IMR-90 (cell line): Measurements from ENCODE around the gene NUFIP1. TPM values are rescaled to one million over a fixed set of nuclear protein-coding genes. Genes with fewer than 3 reads are reported as not detected.

Experiments
- ATAC-seq: fragments of 200-7000 bp; cut with Tn5 transposase; 2 replicates; pipeline ENCODE4 v1.9.1; 2020; ENCODE audit warnings: low read depth, mild to moderate bottlenecking, moderate library complexity
- BruUV-seq: library from RNA; stranded (reverse); fragments of 400-500 nt; replicated peaks from 2 replicates; lab custom pipeline; 2021; lab: Mats Ljungman, UMichigan
- CTCF ChIA-PET: fragments of 300-600 bp; formaldehyde crosslinking; extraction: SDS; loops from one replicate; lab custom pipeline; 2021; ENCODE audit warnings: antibody characterized with exemption; lab: Yijun Ruan, JAX
- POLR2A ChIA-PET: fragments of 300-600 bp; sonication (Branson Sonifier 250); formaldehyde crosslinking; loops from one replicate; lab custom pipeline; 2022; ENCODE audit warnings: antibody characterized with exemption; ENCODE audit not compliant: unreplicated experiment; lab: Charles Lee
- DNase-seq: peaks from one replicate; pipeline ENCODE4 v3.0.0; 2013
- H2AFZ ChIP-seq: replicated peaks from 2 replicates; pipeline ENCODE3; 2013; ENCODE audit warnings: low read length, mild to moderate bottlenecking; ENCODE audit not compliant: poor library complexity
- H2AK5ac ChIP-seq: 2 replicates; pipeline ENCODE4 v1.6.1; 2013; ENCODE audit warnings: low read depth, low read length, inconsistent platforms
- H2AK9ac ChIP-seq: replicated peaks from 2 replicates; pipeline ENCODE3; 2013; ENCODE audit warnings: mild to moderate bottlenecking, low read depth, low read length, moderate library complexity; ENCODE audit not compliant: poor library complexity
- H2BK120ac ChIP-seq: 2 replicates; pipeline ENCODE4 v1.6.1; 2013; ENCODE audit warnings: low read depth, low read length, inconsistent platforms
- H2BK15ac ChIP-seq: 3 replicates; pipeline ENCODE4 v1.6.1; 2013; ENCODE audit warnings: low read depth, low read length, inconsistent platforms
- H2BK20ac ChIP-seq: 2 replicates; pipeline ENCODE4 v1.6.1; 2013; ENCODE audit warnings: low read depth, mild to moderate bottlenecking, inconsistent platforms, low read length, moderate library complexity
- H2BK5ac ChIP-seq: 2 replicates; pipeline ENCODE4 v1.6.1; 2013; ENCODE audit warnings: mild to moderate bottlenecking, low read depth, low read length, inconsistent platforms; ENCODE audit not compliant: poor library complexity, severe bottlenecking
- H3K14ac ChIP-seq: replicated peaks from 2 replicates; pipeline ENCODE4 v1.6.1; 2013; ENCODE audit warnings: low read depth, low read length, inconsistent platforms
- H3K18ac ChIP-seq: 2 replicates; pipeline ENCODE4 v1.6.1; 2013; ENCODE audit warnings: low read depth, low read length, control low read depth
- H3K23ac ChIP-seq: 2 replicates; pipeline ENCODE4 v1.6.1; 2013; ENCODE audit warnings: low read depth, low read length, inconsistent platforms
- H3K27ac ChIP-seq: 2 replicates; pipeline ENCODE4 v1.5.1; 2013; ENCODE audit warnings: mild to moderate bottlenecking, control low read depth, low read length; ENCODE audit not compliant: insufficient read depth
- H3K27me3 ChIP-seq: 2 replicates; pipeline ENCODE4 v1.6.1; 2013; ENCODE audit warnings: low read length; ENCODE audit not compliant: control insufficient read depth, insufficient read depth
- H3K36me3 ChIP-seq: 2 replicates; pipeline ENCODE4 v1.6.1; 2013; ENCODE audit warnings: low read length, mixed read lengths; ENCODE audit not compliant: control insufficient read depth, insufficient read depth
- H3K4ac ChIP-seq: 2 replicates; pipeline ENCODE4 v1.6.1; 2013; ENCODE audit warnings: low read depth, low read length, inconsistent platforms
- H3K4me1 ChIP-seq: 2 replicates; pipeline ENCODE4 v1.6.1; 2013; ENCODE audit warnings: low read length, mixed read lengths; ENCODE audit not compliant: control insufficient read depth, insufficient read depth
- H3K4me2 ChIP-seq: 2 replicates; pipeline ENCODE4 v1.6.1; 2013; ENCODE audit warnings: low read depth, mild to moderate bottlenecking, control low read depth, low read length, moderate library complexity
- H3K4me3 ChIP-seq: 2 replicates; pipeline ENCODE4 v1.5.1; 2013; ENCODE audit warnings: low read depth, mild to moderate bottlenecking, control low read depth, low read length, moderate library complexity; ENCODE audit not compliant: insufficient read depth
- H3K56ac ChIP-seq: 2 replicates; pipeline ENCODE4 v1.6.1; 2013; ENCODE audit warnings: low read length, inconsistent platforms; ENCODE audit not compliant: insufficient read depth; ENCODE audit errors: extremely low read depth
- H3K79me1 ChIP-seq, 2 experiments: 2 replicates each; pipeline ENCODE4 v1.6.1; 2013; ENCODE audit warnings: low read length in 2 of 2, inconsistent platforms in 1 of 2, low read depth in 1 of 2
- H3K9ac ChIP-seq: 2 replicates; pipeline ENCODE4 v1.6.1; 2013; ENCODE audit warnings: low read depth, low read length, control low read depth
- H3K9me1 ChIP-seq: 2 replicates; pipeline ENCODE4 v1.6.1; 2013; ENCODE audit warnings: low read length, inconsistent platforms; ENCODE audit not compliant: insufficient read depth
- H3K9me3 ChIP-seq: 2 replicates; pipeline ENCODE4 v1.6.1; 2013; ENCODE audit warnings: low read length; ENCODE audit not compliant: control insufficient read depth, insufficient read depth
- H4K20me1 ChIP-seq: 2 replicates; pipeline ENCODE4 v1.6.1; 2013; ENCODE audit warnings: low read length, inconsistent platforms; ENCODE audit not compliant: insufficient read depth
- H4K5ac ChIP-seq: 2 replicates; pipeline ENCODE4 v1.6.1; 2013; ENCODE audit warnings: mild to moderate bottlenecking, low read depth, low read length, control low read depth
- H4K8ac ChIP-seq, 2 experiments: 2 replicates each; pipeline ENCODE4 v1.6.1; 2013; ENCODE audit warnings: low read depth in 2 of 2, low read length in 2 of 2, control low read depth in 1 of 2, inconsistent platforms in 1 of 2
- H4K91ac ChIP-seq: 2 replicates; pipeline ENCODE4 v1.6.1; 2013; ENCODE audit warnings: low read depth, low read length, inconsistent platforms; ENCODE audit not compliant: insufficient read depth
- BHLHE40 ChIP-seq: fragments of 150-350 bp; IDR thresholded peaks from 2 replicates; pipeline ENCODE4 v1.6.1; 2016; ENCODE audit warnings: mild to moderate bottlenecking, low read depth, low read length
- CEBPB ChIP-seq: IDR thresholded peaks from 2 replicates; pipeline ENCODE4 v1.6.1; 2012; ENCODE audit warnings: low read depth, low read length, improper control_type of control experiment
- CHD1 ChIP-seq: IDR thresholded peaks from 2 replicates; pipeline ENCODE4 v1.6.1; 2012; ENCODE audit warnings: low read depth, low read length, improper control_type of control experiment
- FOS ChIP-seq: fragments of 150-350 bp; IDR thresholded peaks from 2 replicates; pipeline ENCODE4 v1.6.1; 2016; ENCODE audit warnings: low read depth, low read length
- MAFK ChIP-seq: IDR thresholded peaks from 2 replicates; pipeline ENCODE4 v1.6.1; 2012; ENCODE audit warnings: low read depth, low read length, improper control_type of control experiment
- MAZ ChIP-seq: IDR thresholded peaks from 2 replicates; pipeline ENCODE4 v1.6.1; 2012; ENCODE audit warnings: low read depth, mild to moderate bottlenecking, low read length, improper control_type of control experiment, moderate library complexity, borderline replicate concordance
- MXI1 ChIP-seq: IDR thresholded peaks from 2 replicates; pipeline ENCODE4 v1.6.1; 2012; ENCODE audit warnings: low read depth, mild to moderate bottlenecking, low read length, moderate library complexity, borderline replicate concordance
- POLR2A ChIP-seq: IDR thresholded peaks from 2 replicates; pipeline ENCODE4 v1.6.1; 2012; ENCODE audit warnings: mild to moderate bottlenecking, low read depth, low read length
- RAD21 ChIP-seq: IDR thresholded peaks from 2 replicates; pipeline ENCODE4 v1.6.1; 2012; ENCODE audit warnings: low read length, improper control_type of control experiment
- RCOR1 ChIP-seq: IDR thresholded peaks from 2 replicates; pipeline ENCODE4 v1.6.1; 2012; ENCODE audit warnings: mild to moderate bottlenecking, low read length, improper control_type of control experiment; ENCODE audit not compliant: insufficient replicate concordance
- RFX5 ChIP-seq: IDR thresholded peaks from 2 replicates; pipeline ENCODE4 v1.8.0; 2012; ENCODE audit warnings: low read depth, mild to moderate bottlenecking, low read length, moderate library complexity
- SMC3 ChIP-seq: fragments of 150-350 bp; IDR thresholded peaks from 2 replicates; pipeline ENCODE4 v1.6.1; 2016; ENCODE audit warnings: low read depth, mild to moderate bottlenecking, antibody characterized with exemption, low read length, moderate library complexity
- WGBS, 2 experiments: methylation state at CpG; one replicate each; pipeline versions ENCODE4 v1.1.5 to v1.1.7; 2013; ENCODE audit warnings: missing lambda C conversion rate in 2 of 2; ENCODE audit not compliant: insufficient read length in 1 of 2; ENCODE audit errors: extremely low coverage in 2 of 2; 5-methylcytosine and 5-hydroxymethylcytosine counted together
- dilution Hi-C: fragments of 300-500 bp; cut with HindIII; formaldehyde crosslinking; loops from one replicate; pipeline ENCODE4 v1.14.3; 2018; ENCODE audit warnings: low sequenced_read_pairs; ENCODE audit not compliant: unreplicated experiment
- in situ Hi-C: fragments of 300-500 bp; cut with MboI; formaldehyde crosslinking; loops from 3 replicates; pipeline ENCODE4 v1.14.3; 2019; ENCODE audit warnings: low sequenced_read_pairs, inconsistent platforms, mixed read lengths
- intact Hi-C: fragments of 100-400 bp; cut with micrococcal nuclease; formaldehyde crosslinking; loops from 2 replicates; pipeline ENCODE4 v1.10.0; 2022
- polyA plus RNA-seq, 3 experiments: library from polyadenylated mRNA; depleted of rRNA; stranded (reverse); fragments of >200 nt; gene quantifications; 2 replicates each; pipeline ENCODE4 v1.2.3, GENCODE V29; 2012; ENCODE audit warnings: low replicate concordance in 1 of 3
- total RNA-seq: library from RNA; depleted of rRNA; stranded (reverse); fragments of >200 nt; gene quantifications from 2 replicates; pipeline ENCODE4 v1.2.3, GENCODE V29; 2012
- TF ChIP-seq, protein P1 (sequence below): conservative IDR thresholded peaks from 2 replicates; pipeline ENCODE4 v1.5.1; 2012; ENCODE audit warnings: mild to moderate bottlenecking, low read depth, low read length, improper control_type of control experiment
- TF ChIP-seq, protein P2 (sequence below): fragments of 150-350 bp; IDR thresholded peaks from 2 replicates; pipeline ENCODE4 v1.6.1; 2017; ENCODE audit warnings: mild to moderate bottlenecking, antibody characterized with exemption, low read length, low read depth

The NUFIP1 gene
- total and polyA plus RNA-seq, 2 of the 4 experiments (the other 2 are of a cell fraction): 1.4 to 2.3 TPM

DNA sequence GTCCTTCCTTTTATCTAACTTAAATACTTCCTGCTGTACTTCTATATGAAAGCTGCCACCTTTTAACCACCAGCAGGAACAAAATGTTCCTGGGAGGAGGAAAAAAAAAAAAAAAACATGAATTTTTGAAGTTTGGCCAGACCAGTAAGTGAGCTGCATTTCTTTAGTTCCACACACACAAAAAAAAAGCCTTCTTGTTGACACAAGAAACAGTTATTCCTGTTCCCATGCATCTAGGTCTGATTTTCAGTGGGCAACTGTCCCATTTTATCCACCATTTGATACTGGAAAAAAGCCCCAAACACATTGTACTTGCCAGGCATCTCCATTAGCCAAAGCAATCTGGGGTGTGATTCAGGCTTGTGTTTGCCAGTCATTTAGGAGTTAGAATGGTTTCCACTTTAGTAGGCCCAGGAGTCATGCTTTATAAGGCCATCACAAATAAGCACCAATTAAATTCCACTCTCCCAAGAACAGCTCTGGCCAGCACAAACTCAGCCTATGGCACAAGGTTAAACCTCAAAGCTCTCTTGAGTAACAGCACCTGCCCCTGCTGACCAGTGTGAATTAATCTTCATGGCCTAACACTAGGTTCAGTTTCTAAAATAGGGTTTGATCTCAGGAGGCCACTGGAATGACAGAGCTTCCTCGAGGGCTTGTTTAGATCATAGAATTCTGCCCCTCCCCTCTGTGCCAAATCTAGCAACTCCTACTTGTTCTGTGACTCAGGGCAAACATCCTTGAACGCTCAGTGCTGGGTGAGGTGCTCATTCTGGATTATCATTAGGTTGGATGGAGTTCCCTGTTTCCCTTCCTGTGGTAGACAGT is 67.1 kb downstream of the NUFIP1 start:
- peak; percentile 45 for ATAC-seq
- Histone ChIP-seq H3K27me3 (0 out of 2 replicates have a peak, but pooled peaks cover 4% of the 10 kb centered on the region), H3K27ac (peak overlapping the region; percentile 19; the same call in 1 of the 2 replicates), H4K20me1 (0 out of 2 replicates have a peak, but pooled peaks cover 3% of the 10 kb centered on the region), H4K5ac (no peak overlapping the region), H4K91ac (peak overlapping the region; percentile 28), H2BK15ac (peak overlapping the region; percentile 66; the same call in 2 of the 3 replicates), H3K9me3 (no peaks in the 10 kb centered on the region), H3K23ac (peak overlapping the region; percentile 23), H2AK9ac (no peak overlapping the region), H3K4ac (peak overlapping the region; percentile 62; the same call in 1 of the 2 replicates), H2AFZ (peak overlapping the region; percentile 3), H3K14ac (peak overlapping the region; percentile 66; the same call in 1 of the 2 replicates), H3K36me3 (no peaks in the 10 kb centered on the region), H2BK5ac (peak overlapping the region; percentile 81), H3K18ac (peak overlapping the region; percentile 15; the same call in 1 of the 2 replicates), H3K56ac (no peak overlapping the region; the same call in 1 of the 2 replicates), H2BK20ac (peak overlapping the region; percentile 70; the same call in 1 of the 2 replicates), H3K4me3 (no peak overlapping the region), H4K8ac (peak overlapping the region in 1 of 2 experiments; percentile 57; a peak in 2 of 4 replicates), H2AK5ac (peak overlapping the region; percentile 65; the same call in 1 of the 2 replicates), H3K9ac (no peak overlapping the region; the same call in 1 of the 2 replicates), H3K9me1 (peaks cover 12% of the 10 kb centered on the region; the same call in 1 of the 2 replicates), H3K4me2 (no peak overlapping the region; the same call in 1 of the 2 replicates), H3K79me1 (no peaks in the 10 kb centered on the region), H3K4me1 (peaks cover 10% of the 10 kb centered on the region), H2BK120ac (peak overlapping the region; percentile 66)
- dilution Hi-C loops (no loop called here), intact Hi-C loops (loop anchor here (1.0 kb wide), 1 partner anchor 345 kb away; no protein-coding TSS in a partner anchor), in situ Hi-C loops (no loop called here)
- ChIA-PET POLR2A (no interaction called here), CTCF (interaction anchor here (0.6 to 0.7 kb wide), 3 partner anchors 72 to 400 kb away, joined by 3 read pairs; no protein-coding TSS in a partner anchor)
- BruUV-seq: no TSS peak
- no CpG with 5 or more reads among the region's 2 CpGs for WGBS, 2 experiments
- peak; percentile 98 for DNase-seq
- no peak for TF ChIP-seq MAFK
- TF ChIP-seq CHD1: no peak
- 0 out of 2 replicates have a peak, but pooled peaks have one; percentile 7 for TF ChIP-seq SMC3
- peak; percentile 86; the same call in 1 of the 2 replicates for TF ChIP-seq CEBPB
- peak; percentile 89 for TF ChIP-seq RCOR1
- TF ChIP-seq, protein P1, sequence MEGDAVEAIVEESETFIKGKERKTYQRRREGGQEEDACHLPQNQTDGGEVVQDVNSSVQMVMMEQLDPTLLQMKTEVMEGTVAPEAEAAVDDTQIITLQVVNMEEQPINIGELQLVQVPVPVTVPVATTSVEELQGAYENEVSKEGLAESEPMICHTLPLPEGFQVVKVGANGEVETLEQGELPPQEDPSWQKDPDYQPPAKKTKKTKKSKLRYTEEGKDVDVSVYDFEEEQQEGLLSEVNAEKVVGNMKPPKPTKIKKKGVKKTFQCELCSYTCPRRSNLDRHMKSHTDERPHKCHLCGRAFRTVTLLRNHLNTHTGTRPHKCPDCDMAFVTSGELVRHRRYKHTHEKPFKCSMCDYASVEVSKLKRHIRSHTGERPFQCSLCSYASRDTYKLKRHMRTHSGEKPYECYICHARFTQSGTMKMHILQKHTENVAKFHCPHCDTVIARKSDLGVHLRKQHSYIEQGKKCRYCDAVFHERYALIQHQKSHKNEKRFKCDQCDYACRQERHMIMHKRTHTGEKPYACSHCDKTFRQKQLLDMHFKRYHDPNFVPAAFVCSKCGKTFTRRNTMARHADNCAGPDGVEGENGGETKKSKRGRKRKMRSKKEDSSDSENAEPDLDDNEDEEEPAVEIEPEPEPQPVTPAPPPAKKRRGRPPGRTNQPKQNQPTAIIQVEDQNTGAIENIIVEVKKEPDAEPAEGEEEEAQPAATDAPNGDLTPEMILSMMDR: no peak
- TF ChIP-seq MAZ: peak; percentile 46
- no peak for TF ChIP-seq RFX5
- TF ChIP-seq, protein P2, sequence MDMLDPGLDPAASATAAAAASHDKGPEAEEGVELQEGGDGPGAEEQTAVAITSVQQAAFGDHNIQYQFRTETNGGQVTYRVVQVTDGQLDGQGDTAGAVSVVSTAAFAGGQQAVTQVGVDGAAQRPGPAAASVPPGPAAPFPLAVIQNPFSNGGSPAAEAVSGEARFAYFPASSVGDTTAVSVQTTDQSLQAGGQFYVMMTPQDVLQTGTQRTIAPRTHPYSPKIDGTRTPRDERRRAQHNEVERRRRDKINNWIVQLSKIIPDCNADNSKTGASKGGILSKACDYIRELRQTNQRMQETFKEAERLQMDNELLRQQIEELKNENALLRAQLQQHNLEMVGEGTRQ: no peak
- TF ChIP-seq BHLHE40: peak; percentile 82
- no peak; the same call in 1 of the 2 replicates for TF ChIP-seq FOS
- TF ChIP-seq MXI1: no peak
- TF ChIP-seq RAD21: no peak
- TF ChIP-seq POLR2A: no peak
